ENCODE results near the gene UBB. TPM values are rescaled to one million over a fixed set of nuclear protein-coding genes. Genes with fewer than 3 reads are reported as not detected.

The UBB gene
- total RNA-seq, 1 experiment from 2014 or later: 1,900 TPM

DNA sequence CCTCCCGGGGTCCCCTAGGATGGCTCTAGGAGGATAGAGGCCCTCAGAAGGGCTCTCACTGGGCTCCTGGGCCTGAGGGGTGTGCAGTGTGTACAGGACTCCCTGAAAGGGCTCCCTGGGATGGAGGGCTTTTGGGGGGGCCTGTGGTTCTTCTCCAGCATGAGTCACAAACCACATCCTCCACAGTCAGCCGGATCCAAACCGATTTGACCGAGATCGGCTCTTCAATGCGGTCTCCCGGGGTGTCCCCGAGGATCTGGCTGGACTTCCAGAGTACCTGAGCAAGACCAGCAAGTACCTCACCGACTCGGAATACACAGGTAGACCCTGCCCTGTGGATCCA, 39.0 kb downstream of the UBB start:
- no peaks in the 10 kb centered on the region; the same call in 1 of the 2 replicates for H3K27me3 ChIP-seq (replicated peaks; ENCODE audit: control insufficient read depth, insufficient read depth, low read length)
- Mint-ChIP-seq H3K36me3 (ENCODE audit: insufficient read depth, unreplicated experiment) (no peaks in the 10 kb centered on the region), H3K4me3 (ENCODE audit: unreplicated experiment) (no peak overlapping the region), H3K27me3 (ENCODE audit: insufficient read depth, unreplicated experiment) (no peaks in the 10 kb centered on the region), H3K9me3 (ENCODE audit: unreplicated experiment) (no peaks in the 10 kb centered on the region), H3K4me1 (ENCODE audit: low read depth, unreplicated experiment) (no peaks in the 10 kb centered on the region), H3K27ac (ENCODE audit: unreplicated experiment) (no peak overlapping the region)
- no peaks in the 10 kb centered on the region for H3K36me3 ChIP-seq (ENCODE audit: control insufficient read depth, insufficient read depth, low read length)
- no peak overlapping the region for H3K4me3 ChIP-seq (ENCODE audit: low read depth, low read length)
- H3K4me1 ChIP-seq: peaks cover 10% of the 10 kb centered on the region
- no peak for DNase-seq
- ChIA-PET CTCF (interaction anchor here (1.1 kb wide), 1 partner anchor 8 kb away, joined by 3 read pairs; no protein-coding TSS in a partner anchor), POLR2A (interaction anchor here (1.2 kb wide), 1 partner anchor 19 kb away, joined by 4 read pairs; no protein-coding TSS in a partner anchor)
- H3K9me3 ChIP-seq: no peaks in the 10 kb centered on the region
- BruUV-seq (replicated peaks): no TSS peak
- intact Hi-C loops (cut with micrococcal nuclease; ENCODE audit: unreplicated experiment): no loop called here
- TF ChIP-seq, protein P1, sequence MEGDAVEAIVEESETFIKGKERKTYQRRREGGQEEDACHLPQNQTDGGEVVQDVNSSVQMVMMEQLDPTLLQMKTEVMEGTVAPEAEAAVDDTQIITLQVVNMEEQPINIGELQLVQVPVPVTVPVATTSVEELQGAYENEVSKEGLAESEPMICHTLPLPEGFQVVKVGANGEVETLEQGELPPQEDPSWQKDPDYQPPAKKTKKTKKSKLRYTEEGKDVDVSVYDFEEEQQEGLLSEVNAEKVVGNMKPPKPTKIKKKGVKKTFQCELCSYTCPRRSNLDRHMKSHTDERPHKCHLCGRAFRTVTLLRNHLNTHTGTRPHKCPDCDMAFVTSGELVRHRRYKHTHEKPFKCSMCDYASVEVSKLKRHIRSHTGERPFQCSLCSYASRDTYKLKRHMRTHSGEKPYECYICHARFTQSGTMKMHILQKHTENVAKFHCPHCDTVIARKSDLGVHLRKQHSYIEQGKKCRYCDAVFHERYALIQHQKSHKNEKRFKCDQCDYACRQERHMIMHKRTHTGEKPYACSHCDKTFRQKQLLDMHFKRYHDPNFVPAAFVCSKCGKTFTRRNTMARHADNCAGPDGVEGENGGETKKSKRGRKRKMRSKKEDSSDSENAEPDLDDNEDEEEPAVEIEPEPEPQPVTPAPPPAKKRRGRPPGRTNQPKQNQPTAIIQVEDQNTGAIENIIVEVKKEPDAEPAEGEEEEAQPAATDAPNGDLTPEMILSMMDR (IDR thresholded peaks at IDR 0.05; ENCODE audit: insufficient read depth in 1 of 2, low read depth in 1 of 2, low read length in 1 of 2, severe bottlenecking in 1 of 2, unreplicated experiment in 1 of 2): no peak

DNA sequence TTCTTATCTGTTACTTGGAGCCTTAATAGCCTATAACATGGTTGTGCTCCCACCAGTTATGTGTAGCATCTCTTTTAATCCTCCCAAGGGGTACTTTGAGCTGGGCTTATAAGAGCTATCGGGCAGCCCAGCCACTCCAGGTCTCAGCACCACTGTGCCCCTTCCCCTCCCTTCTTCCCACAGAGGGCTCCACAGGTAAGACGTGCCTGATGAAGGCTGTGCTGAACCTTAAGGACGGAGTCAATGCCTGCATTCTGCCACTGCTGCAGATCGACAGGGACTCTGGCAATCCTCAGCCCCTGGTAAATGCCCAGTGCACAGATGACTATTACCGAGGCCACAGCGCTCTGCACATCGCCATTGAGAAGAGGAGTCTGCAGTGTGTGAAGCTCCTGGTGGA, 41.5 kb downstream of the UBB start:
- Mint-ChIP-seq H3K36me3 (ENCODE audit: insufficient read depth, unreplicated experiment) (no peaks in the 10 kb centered on the region), H3K4me3 (ENCODE audit: unreplicated experiment) (no peak overlapping the region), H3K27me3 (ENCODE audit: insufficient read depth, unreplicated experiment) (no peaks in the 10 kb centered on the region), H3K9me3 (ENCODE audit: unreplicated experiment) (no peaks in the 10 kb centered on the region), H3K27ac (ENCODE audit: unreplicated experiment) (no peak overlapping the region), H3K4me1 (ENCODE audit: low read depth, unreplicated experiment) (no peaks in the 10 kb centered on the region)
- no peak for DNase-seq
- Histone ChIP-seq H3K27me3 (replicated peaks; ENCODE audit: control insufficient read depth, insufficient read depth, low read length) (no peaks in the 10 kb centered on the region; the same call in 1 of the 2 replicates), H3K4me1 (peaks cover 10% of the 10 kb centered on the region), H3K9me3 (no peaks in the 10 kb centered on the region), H3K36me3 (ENCODE audit: control insufficient read depth, insufficient read depth, low read length) (no peaks in the 10 kb centered on the region), H3K4me3 (ENCODE audit: low read depth, low read length) (no peak overlapping the region)
- ChIA-PET POLR2A (interaction anchor here (2.3 kb wide), 1 partner anchor 16 kb away, joined by 9 read pairs; no protein-coding TSS in a partner anchor), CTCF (interaction anchor here (0.7 to 0.9 kb wide), 3 partner anchors 8 to 126 kb away, joined by 3 to 5 read pairs (median 4); no protein-coding TSS in a partner anchor)
- intact Hi-C loops (cut with micrococcal nuclease; ENCODE audit: unreplicated experiment): no loop called here
- no TSS peak for BruUV-seq (replicated peaks)
- TF ChIP-seq, protein P1 (IDR thresholded peaks at IDR 0.05; ENCODE audit: insufficient read depth in 1 of 2, low read depth in 1 of 2, low read length in 1 of 2, severe bottlenecking in 1 of 2, unreplicated experiment in 1 of 2): no peak

DNA sequence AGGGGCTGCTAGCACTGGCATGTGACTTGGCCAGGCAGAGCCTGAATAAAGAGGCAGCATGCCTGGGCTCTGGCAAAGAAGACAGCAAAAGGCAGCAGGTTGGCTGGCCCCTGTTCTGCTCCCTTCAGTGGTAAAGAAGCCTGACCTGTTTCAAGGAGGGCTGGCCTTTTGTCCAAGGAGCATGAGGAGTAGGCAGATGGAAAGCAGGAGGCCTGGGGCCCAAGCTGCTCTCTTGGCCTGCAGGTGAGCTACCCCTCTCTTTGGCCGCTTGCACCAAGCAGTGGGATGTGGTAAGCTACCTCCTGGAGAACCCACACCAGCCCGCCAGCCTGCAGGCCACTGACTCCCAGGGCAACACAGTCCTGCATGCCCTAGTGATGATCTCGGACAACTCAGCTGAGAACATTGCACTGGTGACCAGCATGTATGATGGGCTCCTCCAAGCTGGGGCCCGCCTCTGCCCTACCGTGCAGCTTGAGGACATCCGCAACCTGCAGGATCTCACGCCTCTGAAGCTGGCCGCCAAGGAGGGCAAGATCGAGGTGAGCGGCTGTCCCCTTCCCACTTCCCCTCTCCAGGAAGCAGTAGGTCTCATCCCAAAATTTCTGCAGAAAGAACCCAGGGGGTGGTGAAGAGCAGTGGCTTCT, 42.5 kb downstream of the UBB start:
- Mint-ChIP-seq H3K27ac (ENCODE audit: unreplicated experiment) (no peak overlapping the region), H3K36me3 (ENCODE audit: insufficient read depth, unreplicated experiment) (no peaks in the 10 kb centered on the region), H3K9me3 (ENCODE audit: unreplicated experiment) (no peaks in the 10 kb centered on the region), H3K27me3 (ENCODE audit: insufficient read depth, unreplicated experiment) (no peaks in the 10 kb centered on the region), H3K4me3 (ENCODE audit: unreplicated experiment) (no peak overlapping the region), H3K4me1 (ENCODE audit: low read depth, unreplicated experiment) (no peaks in the 10 kb centered on the region)
- ChIA-PET POLR2A (interaction anchor here (2.3 kb wide), 1 partner anchor 15 kb away, joined by 9 read pairs; no protein-coding TSS in a partner anchor), CTCF (no interaction called here)
- no peaks in the 10 kb centered on the region for H3K36me3 ChIP-seq (ENCODE audit: control insufficient read depth, insufficient read depth, low read length)
- BruUV-seq (replicated peaks): no TSS peak
- TF ChIP-seq, protein P1 (IDR thresholded peaks at IDR 0.05; ENCODE audit: insufficient read depth in 1 of 2, low read depth in 1 of 2, low read length in 1 of 2, severe bottlenecking in 1 of 2, unreplicated experiment in 1 of 2): no peak
- H3K4me3 ChIP-seq (ENCODE audit: low read depth, low read length): no peak overlapping the region
- H3K27me3 ChIP-seq (replicated peaks; ENCODE audit: control insufficient read depth, insufficient read depth, low read length): no peaks in the 10 kb centered on the region
- intact Hi-C loops (cut with micrococcal nuclease; ENCODE audit: unreplicated experiment): no loop called here
- DNase-seq: no peak
- H3K4me1 ChIP-seq: peaks cover 5% of the 10 kb centered on the region
- no peaks in the 10 kb centered on the region for H3K9me3 ChIP-seq
